GM18526 (cell line): Measurements from ENCODE around the gene PSME2.
A peak's percentile ranks its signal among the peaks of the same experiment; 100 is the strongest.

Experiments used
- POLR2A ChIP-seq: IDR thresholded peaks from 3 replicates; pipeline ENCODE4 v1.6.1; 2011; ENCODE audit not compliant: insufficient read length; ENCODE audit errors: extremely low read depth

The PSME2 gene

DNA sequence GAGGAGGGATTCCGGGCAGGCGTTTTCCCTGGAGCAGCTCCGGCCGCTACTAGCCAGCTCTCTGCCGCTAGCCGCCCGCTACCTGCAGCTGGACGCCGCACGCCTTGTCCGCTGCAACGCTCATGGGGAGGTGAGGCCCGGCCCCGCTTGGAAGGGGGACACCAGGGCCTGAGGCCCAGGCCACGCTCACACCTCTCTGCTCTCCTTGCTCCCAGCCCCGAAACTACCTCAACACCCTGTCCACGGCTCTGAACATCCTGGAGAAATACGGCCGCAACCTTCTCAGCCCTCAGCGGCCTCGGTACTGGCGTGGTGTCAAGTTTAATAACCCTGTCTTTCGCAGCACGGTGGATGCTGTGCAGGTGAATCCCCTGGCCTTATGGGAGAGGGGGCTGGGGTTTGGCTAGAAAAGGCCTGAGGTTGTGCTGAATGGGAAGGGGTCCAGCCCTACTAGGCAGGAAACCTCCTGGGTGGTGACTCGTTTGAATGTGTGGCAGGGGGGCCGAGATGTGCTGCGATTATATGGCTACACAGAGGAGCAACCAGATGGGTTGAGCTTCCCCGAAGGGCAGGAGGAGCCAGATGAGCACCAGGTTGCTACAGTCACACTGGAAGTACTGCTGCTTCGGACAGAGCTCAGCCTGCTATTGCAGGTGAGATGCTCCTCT is 1.5 kb upstream of the PSME2 start:
- no peak for TF ChIP-seq POLR2A

- peak; percentile 72 for TF ChIP-seq POLR2A
These were observed 759 bp upstream of the PSME2 start, which contains the start of gene RNF31 for GRCh38 chr14:24146978-24147760. Gene RNF31, plus strand, starts transcription at chr14:24147498. Its CDS starts 201 bp downstream, at chr14:24147699.

GRCh38 chr14:24145690-24146452 is 539 bp downstream of the PSME2 start:
- no peak for TF ChIP-seq POLR2A

DNA sequence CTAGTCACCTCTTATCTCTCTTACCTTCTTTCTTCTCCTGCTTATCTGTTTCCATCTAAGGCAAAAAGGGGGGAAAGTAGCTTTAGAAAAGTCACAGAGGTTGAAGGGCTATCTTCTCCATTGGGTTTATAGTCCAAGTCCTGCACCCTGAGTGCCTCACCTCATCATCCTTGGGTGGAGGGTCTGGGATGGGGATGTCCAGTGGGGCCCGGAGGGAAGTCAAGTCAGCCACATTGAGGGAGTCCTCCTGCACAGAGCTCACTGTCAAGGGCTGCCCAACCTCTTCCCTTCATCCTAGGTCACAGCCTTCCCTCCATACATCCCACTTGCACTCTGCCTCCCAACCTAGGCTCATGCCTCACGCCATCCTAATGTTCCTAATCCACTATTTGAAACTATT is 1.2 kb downstream of the PSME2 start:
- TF ChIP-seq POLR2A: no peak

GRCh38 chr14:24144451-24144850 is 2.0 kb downstream of the PSME2 start:
- TF ChIP-seq POLR2A: no peak

- no peak for TF ChIP-seq POLR2A
These were observed 2.9 kb downstream of the PSME2 start for GRCh38 chr14:24143511-24143910.

- peak; percentile 87 for TF ChIP-seq POLR2A
These were observed 5.1 kb downstream of the PSME2 start, which contains the start of gene EMC9 for GRCh38 chr14:24141097-24141880. Gene EMC9, minus strand, starts transcription at chr14:24141591. Its CDS starts 287 bp downstream, at chr14:24141304.

GRCh38 chr14:24139272-24139934 is 7.0 kb downstream of the PSME2 start:
- no peak for TF ChIP-seq POLR2A

GRCh38 chr14:24138396-24139271 is 7.8 kb downstream of the PSME2 start:
- no peak for TF ChIP-seq POLR2A

DNA sequence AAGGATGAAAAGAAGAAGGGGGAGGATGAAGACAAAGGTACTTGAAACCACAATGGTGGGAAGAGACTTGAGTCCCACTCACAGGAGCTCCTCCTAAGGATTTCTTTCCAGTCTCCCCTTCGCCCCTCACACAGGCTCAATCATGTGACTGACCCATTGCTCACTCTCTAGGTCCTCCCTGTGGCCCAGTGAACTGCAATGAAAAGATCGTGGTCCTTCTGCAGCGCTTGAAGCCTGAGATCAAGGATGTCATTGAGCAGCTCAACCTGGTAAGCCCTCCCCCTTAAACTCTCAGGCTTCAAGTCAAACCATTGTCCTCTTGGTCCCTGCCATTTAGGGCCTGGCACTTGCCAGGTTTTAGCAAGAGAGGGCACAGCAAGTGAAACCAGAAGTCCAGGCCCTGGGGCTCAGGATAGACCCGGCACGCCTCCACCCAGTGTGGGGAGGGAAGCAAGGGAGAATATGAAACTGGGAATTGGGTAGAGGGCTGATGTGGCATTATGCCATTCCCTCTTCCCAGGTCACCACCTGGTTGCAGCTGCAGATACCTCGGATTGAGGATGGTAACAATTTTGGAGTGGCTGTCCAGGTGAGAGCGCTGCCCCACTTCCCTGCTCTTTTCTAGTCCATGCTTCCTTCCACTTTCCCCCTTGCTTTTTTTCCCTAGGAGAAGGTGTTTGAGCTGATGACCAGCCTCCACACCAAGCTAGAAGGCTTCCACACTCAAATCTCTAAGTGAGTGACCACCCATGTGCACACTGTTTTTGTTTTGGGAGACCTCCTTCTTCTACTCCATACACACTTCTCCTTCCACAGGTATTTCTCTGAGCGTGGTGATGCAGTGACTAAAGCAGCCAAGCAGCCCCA is 8.6 kb downstream of the PSME2 start:
- no peak for TF ChIP-seq POLR2A

DNA sequence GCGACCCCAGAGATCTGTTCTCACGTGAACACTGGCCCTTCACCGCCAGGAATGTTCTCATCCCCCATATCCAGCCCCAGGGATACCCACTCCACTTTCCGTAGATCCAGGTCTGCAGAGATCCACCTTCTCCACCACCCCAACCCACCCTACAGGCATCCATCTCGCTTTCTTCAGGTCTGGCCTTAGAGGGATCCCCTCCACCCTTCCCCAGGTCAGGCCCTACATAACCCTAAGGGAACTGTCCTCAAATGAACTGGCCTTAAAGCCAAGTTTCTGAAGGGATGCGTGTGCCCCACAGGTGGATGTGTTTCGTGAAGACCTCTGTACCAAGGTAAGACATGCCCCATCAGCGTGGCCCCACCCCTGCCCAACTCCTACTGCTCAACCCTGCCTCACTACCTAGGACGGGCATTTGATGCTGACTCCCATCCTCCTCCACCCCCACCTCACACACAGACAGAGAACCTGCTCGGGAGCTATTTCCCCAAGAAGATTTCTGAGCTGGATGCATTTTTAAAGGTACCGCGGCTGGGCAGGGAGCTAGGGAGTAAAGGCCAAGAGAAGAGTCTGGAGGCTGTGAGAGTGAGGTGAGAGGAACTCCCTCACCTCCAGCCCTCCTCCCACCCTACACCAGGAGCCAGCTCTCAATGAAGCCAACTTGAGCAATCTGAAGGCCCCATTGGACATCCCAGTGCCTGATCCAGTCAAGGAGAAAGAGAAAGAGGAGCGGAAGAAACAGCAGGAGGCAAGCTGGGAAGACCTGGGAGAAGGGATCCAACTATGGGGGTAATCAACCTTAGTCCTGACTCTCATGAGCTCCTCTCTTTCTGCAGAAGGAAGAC is 9.5 kb downstream of the PSME2 start:
- TF ChIP-seq POLR2A: no peak
